ENCODE measurements around the gene JMJD6.
"Not testable (repeated sequence)": the region's sequence is repeated elsewhere in the genome, so short reads cannot be mapped to it uniquely, and the experiment has no call there.

The JMJD6 gene
- 65.9 to 77.8 reads per million in 2 experiments for total RNA-seq

DNA sequence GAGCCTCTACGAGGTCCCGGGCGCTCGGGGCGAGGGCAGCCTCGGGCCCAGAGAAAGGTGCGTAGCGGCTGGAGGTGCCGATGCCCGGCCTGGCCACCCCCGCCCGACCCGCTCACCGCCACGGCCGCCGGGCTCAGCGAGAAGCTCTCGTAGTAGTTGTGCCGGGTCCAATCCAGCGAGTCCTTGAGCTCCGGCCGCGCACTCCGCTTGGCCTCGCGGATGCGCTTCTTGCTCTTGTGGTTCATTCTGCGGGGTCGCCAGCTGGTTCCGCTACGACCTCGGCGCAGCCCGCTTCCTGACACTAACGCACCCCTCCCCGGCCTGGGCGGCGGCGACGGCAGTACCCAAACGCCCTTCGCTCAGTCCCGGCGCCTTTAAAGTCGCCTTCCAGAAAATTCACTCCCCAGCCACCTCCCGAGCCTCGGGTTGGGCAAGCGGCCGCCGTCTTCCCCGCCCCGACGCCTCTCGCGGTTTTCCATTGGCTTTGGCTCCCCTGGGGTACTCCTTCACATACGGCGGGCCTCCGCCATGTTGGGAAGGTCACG, at the start of gene JMJD6:
JMJD6 (minus strand) TSS at position 376 of the 545 bp plus-strand sequence; CDS start at position 245, 131 bp downstream.
- no peak for DNase-seq (ENCODE audit: low read depth)

DNA sequence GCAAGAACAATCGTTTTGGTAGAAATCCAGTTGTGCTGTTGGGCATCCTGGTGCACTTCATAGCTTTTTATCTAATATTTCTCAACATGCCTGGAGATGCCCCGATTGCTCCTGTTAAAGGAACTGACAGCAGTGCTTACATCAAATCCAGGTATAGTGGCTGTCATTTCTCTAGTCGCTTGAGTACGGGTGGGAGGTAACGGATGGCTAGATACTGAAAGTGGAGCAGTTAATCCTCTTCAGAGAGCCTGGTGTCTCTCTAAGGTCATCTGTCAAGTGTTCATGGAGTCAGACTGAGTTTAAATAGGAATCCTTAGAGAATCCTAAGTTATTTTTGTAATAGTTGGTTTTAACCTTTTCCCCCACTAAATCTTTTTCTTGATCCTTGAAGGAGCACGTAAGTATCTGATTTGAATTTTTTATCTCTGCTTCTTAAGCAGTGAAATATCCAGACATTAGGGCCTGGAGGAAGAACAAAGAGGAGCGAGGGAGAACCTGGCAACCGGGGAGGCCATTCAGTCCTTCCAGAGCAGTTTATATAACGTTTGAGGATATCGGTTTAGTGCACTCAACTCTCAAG, 48.7 kb upstream of the JMJD6 start:
- DNase-seq (ENCODE audit: low read depth), result no peak

DNA sequence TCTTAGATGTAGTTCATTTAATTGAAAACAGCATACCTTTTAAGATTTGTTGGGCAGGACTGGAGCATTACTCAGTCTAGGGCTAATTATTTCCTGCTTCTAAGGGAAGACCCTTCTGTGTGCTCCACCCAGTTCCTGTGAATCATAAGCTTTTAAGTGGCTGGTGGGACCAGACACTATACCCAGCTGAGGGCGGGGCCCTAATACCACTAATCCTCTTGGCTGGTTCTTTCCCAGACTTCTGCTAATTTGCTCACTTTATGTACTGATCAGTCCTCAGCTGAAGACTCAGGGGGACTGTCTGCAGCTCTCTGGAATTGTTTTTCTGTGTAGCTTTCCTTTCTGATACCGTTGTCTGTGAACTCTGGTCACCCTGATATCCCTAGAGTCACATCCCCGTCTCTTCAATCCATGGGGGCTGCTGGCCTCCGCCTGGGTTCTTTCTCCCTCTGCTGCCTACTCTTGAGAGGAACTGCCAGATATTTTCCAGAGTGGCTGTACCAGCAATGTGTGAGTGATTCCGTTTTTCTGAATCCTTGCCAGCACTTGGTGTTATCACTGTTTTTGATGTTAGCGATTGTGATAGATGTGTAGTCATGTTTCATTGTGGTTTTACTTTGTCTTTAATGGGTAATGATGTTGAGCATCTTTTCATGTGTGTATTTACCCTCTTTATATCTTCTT, 46.6 kb upstream of the JMJD6 start:
- DNase-seq (ENCODE audit: low read depth), result peak; percentile 56

DNA sequence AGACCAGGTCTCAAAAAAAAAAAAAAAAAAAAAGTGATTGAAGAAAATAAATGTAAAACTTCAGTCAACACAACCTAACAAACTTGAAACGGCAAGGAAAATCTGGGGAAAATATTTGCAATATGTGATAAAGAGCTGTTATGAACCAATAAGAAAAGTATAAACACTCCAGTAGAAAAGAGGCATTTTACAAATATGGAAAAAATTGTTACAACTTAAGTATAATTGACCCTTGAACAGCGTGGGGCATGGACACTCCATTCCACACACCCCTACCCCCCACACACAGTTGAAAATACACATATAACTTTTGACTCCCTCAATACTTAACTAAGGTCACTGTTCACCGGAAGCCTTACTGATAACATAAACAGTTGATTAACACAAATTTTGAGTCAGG, 32.2 kb upstream of the JMJD6 start:
- no peak for DNase-seq (ENCODE audit: low read depth)

DNA sequence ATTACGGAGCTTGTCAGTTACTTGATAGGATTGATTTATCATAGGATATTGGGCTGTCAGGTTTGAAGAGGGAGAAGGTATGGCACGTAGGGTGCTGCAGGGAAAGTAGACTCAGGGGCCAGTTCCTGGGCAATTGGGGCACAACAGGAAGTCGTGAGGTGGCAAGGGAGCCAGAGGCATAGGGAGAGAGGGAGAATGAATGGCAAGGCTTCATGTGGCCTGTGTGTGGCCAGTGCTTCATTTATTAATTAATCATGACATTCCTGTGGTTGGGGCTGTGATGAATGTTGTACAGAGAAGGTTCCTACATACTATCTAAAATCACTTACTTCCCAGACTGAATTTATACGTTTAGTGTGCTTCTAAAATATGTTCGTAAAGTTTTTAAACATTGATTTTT, 30.9 kb upstream of the JMJD6 start:
- DNase-seq (ENCODE audit: low read depth), result no peak

DNA sequence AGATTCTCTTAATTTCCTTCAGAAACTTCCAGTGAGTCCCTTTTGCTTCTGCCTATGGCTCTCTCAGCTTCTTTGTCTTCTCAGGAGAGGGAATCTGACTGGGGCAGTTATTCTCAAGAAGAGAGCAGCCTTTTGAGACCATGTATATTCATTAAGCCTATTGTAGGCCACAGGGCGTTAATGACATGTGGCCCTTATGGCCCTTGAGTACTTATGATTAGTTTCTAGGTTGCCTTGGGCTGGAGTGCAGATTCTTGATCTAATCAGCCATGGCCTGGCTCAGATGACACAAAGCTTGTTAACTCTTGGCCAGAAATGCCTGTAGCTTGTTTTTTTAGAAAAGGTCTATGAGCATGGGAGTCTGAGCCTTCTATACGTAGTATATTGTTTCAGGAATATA, 28.9 kb upstream of the JMJD6 start:
- no peak for DNase-seq (ENCODE audit: low read depth)

DNA sequence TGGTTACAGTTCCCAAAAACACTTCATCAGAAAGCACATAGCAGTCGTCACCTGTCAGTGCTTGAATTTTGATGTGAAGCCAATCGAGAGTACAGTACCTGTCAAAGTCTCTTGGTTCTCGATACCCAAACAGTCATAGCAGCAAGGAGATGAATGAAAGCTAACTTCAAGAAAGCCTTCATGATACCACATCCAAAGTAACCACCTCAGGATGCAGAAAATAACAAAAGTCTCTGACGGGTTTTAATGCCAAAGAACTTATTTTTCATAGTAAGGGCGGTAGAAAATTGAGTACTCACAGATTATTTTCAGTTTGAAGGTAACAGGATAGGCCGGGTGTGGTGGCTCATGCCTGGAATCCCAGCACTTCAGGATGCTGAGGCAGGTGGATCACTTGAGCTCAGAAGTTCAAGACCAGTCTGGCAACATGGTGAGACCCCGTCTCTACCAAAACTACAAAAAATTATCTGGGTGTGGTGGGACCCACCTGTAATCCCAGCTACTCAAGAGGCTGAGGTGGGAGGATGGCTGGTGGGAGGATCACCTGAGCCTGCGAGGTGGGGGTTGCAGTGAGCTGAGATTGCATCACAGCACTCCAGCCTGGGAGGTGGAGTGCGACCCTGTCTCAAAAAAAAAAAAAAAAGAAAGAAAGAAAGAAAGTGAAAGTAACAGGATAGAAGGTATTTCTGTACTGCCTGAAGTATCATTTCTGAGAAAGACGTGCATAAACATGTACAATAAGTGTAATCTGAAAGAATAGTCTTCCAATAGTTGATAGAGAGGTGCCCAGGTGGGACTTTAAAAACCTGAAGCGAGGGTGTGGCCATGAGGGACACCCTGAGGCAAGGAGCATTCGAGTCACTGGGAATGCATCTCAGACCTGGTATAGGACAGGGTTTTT, 26.9 kb upstream of the JMJD6 start:
- peak; percentile 32 for DNase-seq (ENCODE audit: low read depth)

DNA sequence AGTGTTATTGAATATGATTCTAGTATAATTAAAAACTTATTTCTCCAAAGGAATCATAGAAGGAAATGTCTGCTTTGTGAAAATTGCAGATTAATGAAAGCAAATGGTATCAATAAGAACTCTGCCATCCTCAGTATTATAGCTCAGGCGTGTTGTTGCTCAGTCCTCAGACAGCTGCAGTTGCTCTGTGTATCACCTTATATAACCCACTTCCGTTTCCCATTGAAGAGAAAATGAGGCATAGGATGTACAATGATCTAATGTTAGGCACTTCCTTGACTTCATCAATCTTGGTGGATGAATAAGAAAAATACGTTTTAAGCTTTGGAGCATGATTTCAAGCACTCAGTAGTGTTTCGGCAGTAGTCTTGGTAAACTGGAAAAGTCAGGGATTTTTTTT, 25.6 kb upstream of the JMJD6 start:
- peak; percentile 26 for DNase-seq (ENCODE audit: low read depth)

DNA sequence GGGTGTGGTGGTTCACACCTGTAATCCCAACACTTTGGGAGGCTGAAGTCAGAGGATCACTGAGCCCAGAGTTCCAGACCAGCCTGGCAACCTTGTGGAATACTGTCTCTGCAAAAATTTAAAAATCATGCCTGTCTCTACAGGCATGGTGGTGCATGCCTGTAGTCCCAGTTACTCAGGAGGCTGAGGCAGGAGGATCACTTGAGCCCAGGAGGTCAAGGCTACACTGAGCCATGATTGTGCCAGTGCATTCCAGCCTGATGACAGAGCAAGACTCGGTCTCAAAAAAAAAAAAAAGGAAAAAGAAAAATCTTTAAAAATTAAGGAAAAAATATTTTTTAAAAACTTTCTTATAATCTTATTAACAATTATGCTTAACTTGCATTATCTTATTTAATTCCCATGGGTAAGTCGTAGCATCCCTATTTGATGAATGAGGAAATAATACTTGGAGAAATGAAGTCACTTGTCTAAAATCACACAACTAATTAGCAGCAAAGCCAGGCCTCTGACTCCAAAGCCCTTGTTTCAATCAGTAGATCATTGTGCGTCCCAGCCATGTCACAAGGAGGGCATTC, 25.1 kb upstream of the JMJD6 start:
- no peak for DNase-seq (ENCODE audit: low read depth)

DNA sequence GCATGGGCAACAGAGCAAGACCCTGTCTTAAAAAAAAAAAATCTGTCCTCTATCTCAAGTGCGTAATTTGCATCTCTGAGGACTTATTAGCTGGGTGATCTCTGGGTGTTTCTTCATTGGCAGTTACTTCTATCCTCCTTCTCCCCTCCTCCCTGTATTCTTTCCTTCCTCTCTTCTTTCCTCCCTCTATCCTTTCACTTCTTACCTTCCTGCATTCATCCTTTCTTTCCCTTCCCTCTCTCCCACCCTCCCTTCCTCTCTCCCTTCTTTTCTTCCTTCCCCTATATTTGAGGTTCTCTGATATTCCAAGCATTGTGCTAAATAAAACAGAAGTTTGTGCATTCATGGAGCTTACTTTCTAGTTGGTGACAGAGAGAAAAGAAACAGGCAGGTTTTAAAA, 22.3 kb upstream of the JMJD6 start:
- DNase-seq (ENCODE audit: low read depth), result no peak

DNA sequence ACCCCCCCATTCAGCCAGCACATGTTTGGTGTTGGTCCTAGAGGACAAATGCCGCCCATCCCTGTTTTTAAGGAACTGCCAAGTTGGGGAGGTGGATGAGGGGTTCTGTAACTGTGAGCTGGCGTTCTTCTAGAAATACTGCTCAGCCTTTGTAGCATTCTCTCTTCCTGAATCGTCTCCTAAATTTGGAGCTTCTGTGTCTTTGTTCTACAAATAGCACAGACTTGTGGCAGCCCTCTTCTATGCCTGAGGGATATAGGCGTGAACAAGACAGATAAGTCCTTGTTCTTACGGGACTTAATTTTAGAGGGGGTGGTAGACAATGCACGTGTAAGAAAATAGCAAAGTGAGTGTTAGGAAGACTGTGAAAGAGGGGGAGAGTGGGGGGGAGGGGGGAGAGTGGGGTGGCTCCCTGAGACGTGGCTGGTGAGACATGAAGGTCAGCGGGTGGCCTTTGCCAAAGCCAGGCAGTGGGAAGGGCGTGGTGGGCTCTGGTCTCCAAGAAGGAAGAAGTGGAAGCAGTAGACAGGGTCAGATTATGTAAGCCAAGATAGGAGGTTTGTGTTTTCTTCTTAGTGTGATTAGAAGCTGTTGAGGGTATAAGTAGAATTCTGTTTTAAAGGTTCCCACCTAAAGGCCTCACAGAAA, 21.4 kb upstream of the JMJD6 start:
- no peak for DNase-seq (ENCODE audit: low read depth)

DNA sequence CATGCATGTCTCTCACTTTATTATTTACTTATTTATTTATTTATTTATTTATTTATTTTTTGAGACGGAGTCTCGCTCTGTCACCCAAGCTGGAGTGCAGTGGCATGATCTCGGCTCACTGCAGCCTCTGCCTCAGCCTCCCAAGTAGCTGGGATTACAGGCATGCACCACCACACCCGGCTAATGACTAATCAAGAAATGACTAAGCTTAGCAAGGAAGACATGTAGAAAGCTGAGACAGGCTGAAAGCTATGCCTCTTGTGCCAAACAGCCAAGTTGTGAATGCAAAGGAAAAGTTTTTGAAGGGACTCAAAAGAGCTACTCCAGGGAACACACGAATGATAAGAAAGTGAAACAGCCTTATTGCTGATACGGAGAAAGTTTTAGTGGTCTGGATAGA, 19.4 kb upstream of the JMJD6 start:
- not testable (repeated sequence) for DNase-seq (ENCODE audit: low read depth)

DNA sequence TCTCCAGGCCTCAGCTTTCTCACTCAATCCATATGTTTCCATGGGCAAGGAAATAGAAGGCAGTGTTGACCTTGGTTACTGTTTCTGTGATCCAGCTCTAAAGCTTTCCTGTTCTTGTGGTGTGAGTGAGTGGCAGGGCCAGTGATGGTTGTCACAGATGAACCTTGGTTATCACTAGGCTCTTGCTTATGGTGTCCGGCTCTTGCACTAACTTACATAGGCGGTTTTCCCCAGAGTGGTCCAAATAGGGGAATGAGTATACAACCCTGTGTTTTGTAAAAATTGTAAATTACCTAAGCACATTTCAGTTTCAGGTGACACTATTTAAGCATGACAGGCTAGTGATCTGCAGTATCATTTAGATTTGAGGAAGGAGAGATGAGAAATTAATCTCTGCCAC, 18.3 kb upstream of the JMJD6 start:
- no peak for DNase-seq (ENCODE audit: low read depth)

DNA sequence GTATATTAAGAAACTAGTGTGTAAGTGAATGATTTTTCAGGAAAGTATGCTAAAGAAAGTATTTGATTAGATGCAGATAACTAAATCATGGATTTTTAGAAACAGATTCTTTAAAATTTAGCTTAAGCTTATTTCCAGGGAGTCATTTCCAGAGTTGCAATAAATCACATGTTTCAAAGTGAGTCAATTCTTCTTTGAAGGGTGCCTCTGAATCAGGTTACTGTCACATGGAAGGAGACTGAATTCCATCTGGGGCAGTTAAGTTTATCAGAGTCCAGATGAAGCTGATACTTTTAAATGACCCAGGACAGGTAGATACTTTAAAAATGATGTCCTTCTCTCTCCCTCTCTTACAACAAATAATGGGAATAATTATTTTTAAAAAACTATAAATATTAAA, 16.6 kb upstream of the JMJD6 start:
- DNase-seq (ENCODE audit: low read depth), result no peak

DNA sequence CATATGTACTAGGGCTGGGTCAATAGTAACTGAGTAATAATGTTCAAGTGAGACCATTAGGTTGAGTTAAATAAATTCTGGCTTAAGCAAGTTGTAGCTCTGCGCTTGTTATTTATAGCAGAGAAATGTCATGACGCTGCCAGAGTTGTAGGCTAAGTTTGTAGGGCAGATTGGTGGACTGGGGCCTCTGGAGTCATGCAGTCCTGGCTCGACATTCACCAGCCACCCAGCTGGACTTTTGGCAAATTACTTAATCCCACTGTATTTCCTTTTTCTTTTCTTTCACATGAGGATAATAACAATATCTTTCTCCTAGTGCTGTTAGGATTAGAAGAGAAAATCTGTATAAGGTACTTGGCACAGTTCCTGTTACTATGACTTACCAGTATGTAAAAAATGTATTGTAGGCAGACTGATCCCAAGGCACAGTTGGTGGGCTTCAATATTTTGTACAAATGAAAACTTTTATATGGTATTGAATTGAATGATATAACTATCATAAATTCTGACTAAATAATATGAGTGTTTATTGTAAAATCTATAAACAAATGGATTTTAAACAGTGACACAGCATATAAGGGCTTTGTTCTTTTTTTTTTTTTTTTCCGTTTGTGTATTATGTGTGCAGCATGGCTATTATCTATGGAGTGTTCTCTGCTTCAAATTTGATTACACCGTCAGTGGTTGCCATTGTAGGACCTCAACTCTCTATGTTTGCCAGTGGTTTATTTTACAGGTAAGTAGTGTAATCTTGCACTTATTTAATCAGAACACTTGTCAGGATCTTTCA, 14.1 kb upstream of the JMJD6 start:
- DNase-seq (ENCODE audit: low read depth), result no peak

DNA sequence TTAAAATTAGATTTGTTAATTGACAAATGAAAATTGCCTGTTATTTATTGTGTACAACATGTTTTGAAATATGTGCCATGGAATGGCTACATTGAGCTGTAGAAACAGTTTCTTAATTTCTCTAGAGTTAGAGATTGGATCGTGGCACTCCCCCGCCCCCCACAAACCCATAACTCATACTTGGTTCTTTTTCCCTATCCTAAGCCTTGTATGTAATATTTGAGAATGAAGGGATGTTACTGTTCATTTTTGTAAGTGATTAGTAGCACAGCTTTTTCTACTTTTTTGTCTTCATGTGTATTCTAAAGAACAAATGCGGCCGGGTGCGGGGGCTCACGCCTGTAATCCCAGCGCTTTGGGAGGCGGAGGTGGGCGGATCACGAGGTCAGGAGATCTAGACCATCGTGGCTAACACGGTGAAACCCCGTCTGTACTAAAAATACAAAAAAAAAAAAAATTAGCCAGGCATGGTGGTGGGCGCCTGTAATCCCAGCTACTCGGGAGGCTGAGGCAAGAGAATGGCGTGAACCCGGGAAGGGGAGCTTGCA, 13.2 kb upstream of the JMJD6 start:
- not testable (repeated sequence) for DNase-seq (ENCODE audit: low read depth)

DNA sequence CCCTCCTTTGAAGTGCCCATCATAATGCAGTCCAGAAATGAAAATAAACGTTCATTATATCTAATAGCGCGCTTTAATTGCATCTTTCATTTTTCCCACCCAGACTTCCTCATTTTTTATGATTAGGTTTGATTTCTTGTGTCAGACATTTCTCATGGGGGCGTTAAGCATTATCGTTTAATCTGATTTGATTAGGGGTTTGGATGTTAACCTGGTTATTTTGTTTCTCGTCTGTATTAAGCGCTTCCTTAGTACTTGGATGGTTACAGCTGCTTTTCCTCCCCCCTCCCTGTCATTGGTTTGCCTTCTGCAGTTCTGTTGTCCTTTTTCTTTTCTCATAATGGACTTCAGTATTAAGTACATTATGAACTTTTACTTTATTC, 12.1 kb upstream of the JMJD6 start:
- DNase-seq (ENCODE audit: low read depth), result no peak

DNA sequence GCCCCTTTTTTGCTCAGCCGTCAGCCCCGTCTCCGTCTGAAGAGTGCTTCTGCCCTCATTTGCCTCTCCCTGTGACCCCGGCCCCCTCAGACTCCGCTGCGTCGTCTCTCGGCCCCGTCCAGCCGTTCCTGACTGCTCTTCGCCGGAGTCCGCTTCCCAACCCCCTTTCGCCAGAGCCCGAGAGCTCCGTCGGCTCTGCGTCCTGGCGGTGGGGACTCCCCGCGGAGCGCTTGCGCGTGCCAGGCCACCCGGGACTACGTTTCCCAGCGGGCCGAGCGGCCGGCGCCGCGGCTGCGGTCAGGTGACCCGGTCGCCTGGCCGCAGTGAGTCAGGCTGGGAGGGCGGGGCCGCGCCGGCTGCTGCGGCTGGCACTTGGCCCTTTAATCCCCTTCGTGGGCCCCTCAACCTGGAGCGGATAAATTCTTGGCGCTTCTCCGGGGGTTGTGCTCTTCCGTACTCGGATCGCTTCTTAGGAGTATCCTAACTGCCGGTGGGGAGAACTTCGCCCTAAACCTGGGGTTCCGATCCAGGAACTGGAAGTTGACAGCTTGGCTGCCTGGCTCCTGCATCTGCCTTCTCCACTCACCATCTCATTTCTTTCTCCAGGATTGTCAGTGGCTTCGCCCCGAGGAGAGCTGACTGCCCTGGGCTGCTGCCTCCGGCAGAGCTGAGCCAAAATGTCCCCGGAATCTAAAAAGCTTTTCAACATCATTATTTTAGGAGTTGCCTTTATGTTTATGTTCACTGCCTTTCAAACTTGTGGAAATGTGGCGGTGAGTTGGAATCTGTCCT, 11.5 kb upstream of the JMJD6 start, which contains the start of gene MFSD11:
MFSD11 (plus strand) TSS at position 444 of the 792 bp plus-strand sequence; CDS start at position 678, 234 bp downstream.
- peak; percentile 85 for DNase-seq (ENCODE audit: low read depth)

DNA sequence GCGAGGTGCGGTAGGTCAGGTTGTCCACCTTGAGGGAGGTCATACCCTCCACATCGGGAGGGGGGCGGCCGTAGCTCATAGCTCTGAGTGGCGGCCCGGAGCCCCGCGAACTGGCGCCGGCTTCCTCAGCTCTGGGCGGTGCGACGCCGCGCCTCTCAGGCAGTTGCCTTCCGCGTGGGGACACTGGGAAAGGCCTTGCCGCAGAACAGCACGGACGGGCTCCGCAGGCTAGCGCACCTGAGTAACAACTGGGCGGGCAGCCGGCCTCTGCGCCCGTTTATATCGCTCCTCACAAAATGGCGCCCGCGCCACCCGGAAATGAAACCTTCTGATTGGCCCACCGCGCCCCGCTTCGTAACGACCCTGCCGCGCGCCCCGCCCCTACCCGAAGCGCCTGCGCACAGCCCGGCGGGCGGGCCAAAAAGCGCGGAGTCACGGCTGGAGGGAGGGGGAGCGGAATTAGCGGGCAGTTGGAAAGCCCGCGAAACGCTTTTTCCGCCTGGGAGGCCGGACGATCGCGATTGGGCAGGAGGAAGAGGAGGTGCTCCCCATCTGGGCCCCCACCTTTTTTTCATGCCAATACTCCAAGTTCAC, 10.8 kb upstream of the JMJD6 start, which contains the start of gene SRSF2:
SRSF2 (minus strand) TSS at position 250 of the 594 bp plus-strand sequence; CDS start at position 79, 171 bp downstream.
- DNase-seq (ENCODE audit: low read depth), result peak; percentile 98
